Thyroid gland (tissue), 4 donors: ENCODE data around the gene C8A.

Source experiments
- CTCF ChIP-seq, 6 experiments: fragments of 200-600 bp in 3 of 6; fragments of 450-650 bp in 3 of 6; sonication (generic) in 3 of 6; IDR thresholded peaks; one replicate each; pipeline ENCODE4 v1.5.1; 2016 to 2019; ENCODE audit warnings: antibody characterized with exemption in 6 of 6, mild to moderate bottlenecking in 2 of 6, inconsistent platforms in 1 of 6, moderate library complexity in 1 of 6
- POLR2A ChIP-seq, 2 donors: fragments of 450-650 bp; IDR thresholded peaks; one replicate each; pipeline ENCODE4 v1.6.1; 2017; ENCODE audit warnings: antibody characterized with exemption in 2 of 2, mild to moderate bottlenecking in 2 of 2, moderate library complexity in 1 of 2

- TF ChIP-seq CTCF (IDR thresholded peaks at IDR 0.05): no peak
- TF ChIP-seq POLR2A (IDR thresholded peaks at IDR 0.05): no peak
Observed at GRCh38 chr1:56881417-56881816, 26.8 kb downstream of the C8A start.
